HFFc6 (cell line): ENCODE measurements around the gene CCDC194. TPM values are rescaled to one million over a fixed set of nuclear protein-coding genes. Genes with fewer than 3 reads are reported as not detected.

ENCODE experiments used
- DNase-seq: peaks from one replicate; pipeline ENCODE4 v3.0.0-alpha.2; 2018
- H3K27ac Mint-ChIP-seq: 2 replicates; pipeline ENCODE4 v1.8.0; 2020; ENCODE audit warnings: mild to moderate bottlenecking, mixed read lengths
- H3K27me3 Mint-ChIP-seq: 2 replicates; pipeline ENCODE4 v1.8.0; 2021; ENCODE audit warnings: mild to moderate bottlenecking, moderate library complexity, mixed read lengths; ENCODE audit not compliant: insufficient read depth
- H3K36me3 Mint-ChIP-seq: 2 replicates; pipeline ENCODE4 v1.8.0; 2021; ENCODE audit warnings: low read depth, mixed read lengths
- H3K4me1 Mint-ChIP-seq: 2 replicates; pipeline ENCODE4 v1.8.0; 2020; ENCODE audit warnings: low read depth, mixed read lengths
- H3K4me3 Mint-ChIP-seq: 2 replicates; pipeline ENCODE4 v1.8.0; 2020; ENCODE audit warnings: mild to moderate bottlenecking, moderate library complexity, mixed read lengths
- H3K9me3 Mint-ChIP-seq: 2 replicates; pipeline ENCODE4 v1.8.0; 2020; ENCODE audit warnings: mild to moderate bottlenecking, mixed read lengths
- long read RNA-seq: library from polyadenylated mRNA; unstranded; transcript quantifications from one replicate; pipeline ENCODE4 v2.0.0, GENCODE V29; 2019
- total RNA-seq, 6 experiments: library from RNA; stranded (reverse); fragmentation: NEBNext Ultra II Directional; extraction: Animal tissue kit (Norgen Biotek cat#: 25700); gene quantifications; 2 replicates in 1 of 6; 3 replicates in 5 of 6; pipeline ENCODE4 v1.2.3, GENCODE V29; 2021
- TF ChIP-seq, protein P1 (sequence below): fragments of 200-600 bp; sonication (generic); IDR thresholded peaks from 2 replicates; pipeline ENCODE4 v1.5.0; 2021; ENCODE audit warnings: antibody characterized with exemption, mild to moderate bottlenecking

Gene CCDC194
- not detected for total RNA-seq
- long read RNA-seq: 0 reads

- TF ChIP-seq, protein P1, sequence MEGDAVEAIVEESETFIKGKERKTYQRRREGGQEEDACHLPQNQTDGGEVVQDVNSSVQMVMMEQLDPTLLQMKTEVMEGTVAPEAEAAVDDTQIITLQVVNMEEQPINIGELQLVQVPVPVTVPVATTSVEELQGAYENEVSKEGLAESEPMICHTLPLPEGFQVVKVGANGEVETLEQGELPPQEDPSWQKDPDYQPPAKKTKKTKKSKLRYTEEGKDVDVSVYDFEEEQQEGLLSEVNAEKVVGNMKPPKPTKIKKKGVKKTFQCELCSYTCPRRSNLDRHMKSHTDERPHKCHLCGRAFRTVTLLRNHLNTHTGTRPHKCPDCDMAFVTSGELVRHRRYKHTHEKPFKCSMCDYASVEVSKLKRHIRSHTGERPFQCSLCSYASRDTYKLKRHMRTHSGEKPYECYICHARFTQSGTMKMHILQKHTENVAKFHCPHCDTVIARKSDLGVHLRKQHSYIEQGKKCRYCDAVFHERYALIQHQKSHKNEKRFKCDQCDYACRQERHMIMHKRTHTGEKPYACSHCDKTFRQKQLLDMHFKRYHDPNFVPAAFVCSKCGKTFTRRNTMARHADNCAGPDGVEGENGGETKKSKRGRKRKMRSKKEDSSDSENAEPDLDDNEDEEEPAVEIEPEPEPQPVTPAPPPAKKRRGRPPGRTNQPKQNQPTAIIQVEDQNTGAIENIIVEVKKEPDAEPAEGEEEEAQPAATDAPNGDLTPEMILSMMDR: no peak
- Mint-ChIP-seq H3K4me3 (no peak within 1 kb of the TSS), H3K27me3 (peaks cover 9% of the 10 kb centered on the region; the same call in 1 of the 2 replicates), H3K36me3 (no peaks in the 10 kb centered on the region), H3K4me1 (peaks cover 7% of the 10 kb centered on the region), H3K27ac (no peak within 1 kb of the TSS), H3K9me3 (peaks cover 12% of the 10 kb centered on the region)
- no peak for DNase-seq
Observed at GRCh38 chr19:17393914-17394313, at the start of gene CCDC194. CCDC194 (minus strand) TSS chr19:17394196; CDS start chr19:17394158, 38 bp downstream.

- H3K9me3 Mint-ChIP-seq: peaks cover 6% of the 10 kb centered on the region
- no peaks in the 10 kb centered on the region for H3K36me3 Mint-ChIP-seq
- H3K27ac Mint-ChIP-seq: no peak overlapping the region
- DNase-seq: peak; percentile 9
- peaks cover 9% of the 10 kb centered on the region for H3K4me1 Mint-ChIP-seq
- no peaks in the 10 kb centered on the region; the same call in none of the 2 replicates for H3K27me3 Mint-ChIP-seq
- H3K4me3 Mint-ChIP-seq: no peak overlapping the region
- TF ChIP-seq, protein P1: peak; percentile 67
Observed at GRCh38 chr19:17441241-17442021, 47.4 kb upstream of the CCDC194 start.

DNA sequence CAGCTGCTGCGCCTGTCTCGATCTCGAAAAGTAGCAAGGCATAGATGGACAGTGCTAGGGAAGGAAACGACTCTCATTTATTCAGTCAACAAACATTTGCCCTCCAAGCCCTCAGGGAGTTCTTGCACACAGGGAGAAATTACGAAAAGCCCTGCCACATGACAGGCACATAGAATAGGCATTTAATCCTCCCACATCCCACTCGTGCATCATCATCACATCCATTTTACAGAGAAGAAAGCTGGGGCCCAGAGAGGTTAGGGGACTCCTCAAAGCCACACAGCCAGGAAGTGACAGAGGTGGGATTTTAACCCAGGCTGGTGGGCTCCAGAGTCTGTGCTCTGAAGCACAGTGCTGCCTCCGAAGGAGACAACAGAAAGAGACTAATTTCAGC lies 42.9 kb upstream of the CCDC194 start:
- TF ChIP-seq, protein P1: no peak

DNA sequence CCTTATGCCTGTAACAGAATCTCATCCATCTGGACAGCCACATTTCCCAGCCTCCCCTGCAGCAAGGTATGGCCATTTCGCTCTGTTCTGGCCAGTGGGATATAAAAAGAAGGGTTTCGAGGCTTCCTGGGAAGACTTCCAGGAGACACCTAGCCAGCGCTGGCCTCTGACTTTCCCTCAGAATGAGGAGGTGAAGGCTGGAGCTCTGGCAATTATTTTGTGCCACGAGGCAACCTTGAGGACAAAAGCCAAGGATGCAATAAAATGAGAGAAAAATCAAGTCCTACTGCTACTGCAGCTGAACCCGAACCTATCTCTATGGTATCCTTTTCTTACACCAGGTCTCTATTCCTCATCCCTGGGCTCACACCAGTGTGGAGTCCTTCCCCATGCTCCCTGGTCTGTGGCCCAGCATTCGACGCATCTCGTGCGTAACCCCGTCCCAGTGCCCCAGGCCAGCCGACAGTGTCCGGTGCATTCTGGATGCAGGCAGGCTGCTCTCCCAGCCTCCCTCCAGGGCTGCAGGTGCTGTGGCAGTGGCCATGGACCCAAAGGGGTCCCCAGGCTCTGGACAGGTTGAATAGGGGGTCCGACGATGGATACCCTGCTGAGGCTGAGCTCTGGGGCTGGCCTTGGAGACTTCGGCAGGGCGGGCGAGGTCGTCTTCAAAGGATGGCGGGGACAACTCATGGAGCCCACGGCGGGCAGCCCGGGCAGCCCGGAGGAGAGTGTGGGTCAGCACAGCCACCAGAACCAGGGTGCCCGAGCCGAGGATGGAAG lies 42.3 kb upstream of the CCDC194 start:
- Mint-ChIP-seq H3K27ac (no peak overlapping the region), H3K9me3 (peaks cover 2% of the 10 kb centered on the region), H3K27me3 (no peaks in the 10 kb centered on the region; the same call in none of the 2 replicates), H3K4me3 (no peak overlapping the region), H3K36me3 (no peaks in the 10 kb centered on the region), H3K4me1 (peaks cover 1% of the 10 kb centered on the region)
- DNase-seq: no peak
- TF ChIP-seq, protein P1: no peak

More for the DNA sequence above, 42.9 kb upstream of the CCDC194 start:
- Mint-ChIP-seq H3K27me3 (no peaks in the 10 kb centered on the region; the same call in none of the 2 replicates), H3K27ac (no peak overlapping the region), H3K36me3 (no peaks in the 10 kb centered on the region), H3K9me3 (peaks cover 6% of the 10 kb centered on the region), H3K4me1 (peaks cover 7% of the 10 kb centered on the region), H3K4me3 (no peak overlapping the region)
- DNase-seq: no peak

DNA sequence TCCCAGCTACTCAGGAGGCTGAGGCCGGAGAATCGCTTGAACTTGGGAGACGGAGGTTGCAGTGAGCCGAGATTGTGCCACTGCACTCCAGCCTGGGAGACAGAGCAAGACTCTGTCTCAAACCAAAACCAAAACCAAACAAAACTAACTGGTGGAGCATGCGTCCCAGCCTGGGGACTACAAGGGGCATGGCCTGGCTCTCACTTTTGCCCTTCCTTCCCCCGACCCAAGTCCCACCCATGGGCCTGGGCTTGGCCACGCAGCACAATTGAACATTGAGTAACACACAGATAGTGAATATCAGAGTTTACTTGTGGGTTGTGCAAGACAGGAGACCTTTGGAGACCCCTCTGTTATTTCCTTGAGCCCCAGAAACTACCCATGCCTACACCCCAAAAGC lies 41.2 kb upstream of the CCDC194 start:
- no peaks in the 10 kb centered on the region; the same call in none of the 2 replicates for H3K27me3 Mint-ChIP-seq
- no peaks in the 10 kb centered on the region for H3K36me3 Mint-ChIP-seq
- H3K4me3 Mint-ChIP-seq: no peak overlapping the region
- TF ChIP-seq, protein P1: no peak
- no peaks in the 10 kb centered on the region for H3K4me1 Mint-ChIP-seq
- no peaks in the 10 kb centered on the region for H3K9me3 Mint-ChIP-seq
- no peak for DNase-seq
- H3K27ac Mint-ChIP-seq: no peak overlapping the region
